ENCODE data around the gene DECR2. TPM values are rescaled to one million over a fixed set of nuclear protein-coding genes. Genes with fewer than 3 reads are reported as not detected.

DECR2 gene
- total RNA-seq, 4 donors from 2014 or later, result 10.6 to 106 (median 31.9) TPM

DNA sequence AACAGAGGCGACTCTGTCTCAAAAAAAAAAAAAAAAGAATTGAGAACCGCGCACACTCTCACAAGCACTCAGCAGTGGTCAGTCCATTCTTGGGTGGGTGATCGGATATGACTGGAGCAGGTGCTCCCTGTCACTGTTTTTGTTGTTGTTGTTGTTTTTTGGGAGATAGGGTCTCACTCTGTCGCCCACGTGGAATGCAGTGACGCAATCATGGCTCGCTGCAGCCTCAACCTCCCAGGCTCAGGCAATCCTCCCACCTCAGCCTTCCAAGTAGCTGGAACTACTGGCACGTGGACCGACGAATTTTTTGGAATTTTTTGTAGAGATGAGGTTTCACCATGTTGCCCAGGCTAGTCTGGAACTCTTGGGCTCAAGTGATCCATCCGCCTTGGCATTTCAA, 53.8 kb downstream of the DECR2 start:
- Histone ChIP-seq H3K4me3 (no peak overlapping the region), H3K27me3 (no peaks in the 10 kb centered on the region), H3K4me1 (peaks cover 3% of the 10 kb centered on the region in 2 donors), H3K9me3 (no peaks in the 10 kb centered on the region), H3K36me3 (no peaks in the 10 kb centered on the region), H3K27ac (no peak overlapping the region)
- no peak for TF ChIP-seq POLR2A (IDR thresholded peaks at IDR 0.05)
- TF ChIP-seq, protein P1, sequence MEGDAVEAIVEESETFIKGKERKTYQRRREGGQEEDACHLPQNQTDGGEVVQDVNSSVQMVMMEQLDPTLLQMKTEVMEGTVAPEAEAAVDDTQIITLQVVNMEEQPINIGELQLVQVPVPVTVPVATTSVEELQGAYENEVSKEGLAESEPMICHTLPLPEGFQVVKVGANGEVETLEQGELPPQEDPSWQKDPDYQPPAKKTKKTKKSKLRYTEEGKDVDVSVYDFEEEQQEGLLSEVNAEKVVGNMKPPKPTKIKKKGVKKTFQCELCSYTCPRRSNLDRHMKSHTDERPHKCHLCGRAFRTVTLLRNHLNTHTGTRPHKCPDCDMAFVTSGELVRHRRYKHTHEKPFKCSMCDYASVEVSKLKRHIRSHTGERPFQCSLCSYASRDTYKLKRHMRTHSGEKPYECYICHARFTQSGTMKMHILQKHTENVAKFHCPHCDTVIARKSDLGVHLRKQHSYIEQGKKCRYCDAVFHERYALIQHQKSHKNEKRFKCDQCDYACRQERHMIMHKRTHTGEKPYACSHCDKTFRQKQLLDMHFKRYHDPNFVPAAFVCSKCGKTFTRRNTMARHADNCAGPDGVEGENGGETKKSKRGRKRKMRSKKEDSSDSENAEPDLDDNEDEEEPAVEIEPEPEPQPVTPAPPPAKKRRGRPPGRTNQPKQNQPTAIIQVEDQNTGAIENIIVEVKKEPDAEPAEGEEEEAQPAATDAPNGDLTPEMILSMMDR (IDR thresholded peaks at IDR 0.05), result no peak
- intact Hi-C loops (cut with DNase I; ENCODE audit: low total_unique reads), result no loop called here
- DNase-seq, result no peak

DNA sequence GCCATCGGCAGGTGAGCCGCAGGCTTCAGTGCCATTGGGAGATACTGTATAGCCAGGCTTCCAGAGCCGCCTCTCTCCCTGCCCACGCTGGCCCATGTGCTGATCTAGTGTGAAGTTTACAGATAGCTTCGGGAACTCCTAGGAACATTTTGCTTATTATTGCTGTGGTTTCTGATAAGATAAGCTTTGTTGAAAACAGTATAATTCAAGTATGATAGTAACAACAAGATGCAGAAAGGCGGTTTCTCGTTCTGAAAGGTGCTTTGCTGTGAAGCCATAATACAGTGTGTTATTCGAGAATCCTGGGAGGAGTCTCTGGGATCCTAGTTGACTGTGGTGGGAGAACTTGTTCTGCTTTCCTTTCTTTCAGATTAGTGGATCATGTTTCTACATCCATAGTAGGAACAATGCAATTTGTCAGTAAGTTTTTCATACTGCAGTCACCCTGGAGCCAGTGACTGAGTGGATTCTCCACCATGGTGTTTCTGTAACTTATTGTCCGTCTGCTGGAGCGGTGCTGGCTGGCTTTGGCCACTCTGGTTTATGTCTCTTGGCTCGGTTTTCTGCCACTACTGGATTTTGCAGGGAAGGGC, 55.3 kb downstream of the DECR2 start:
- Histone ChIP-seq H3K4me3 (no peak overlapping the region), H3K36me3 (no peaks in the 10 kb centered on the region), H3K9me3 (no peaks in the 10 kb centered on the region), H3K27ac (peak overlapping the region; percentile 10 to 56), H3K27me3 (no peaks in the 10 kb centered on the region), H3K4me1 (peaks cover 3% of the 10 kb centered on the region in 2 donors)
- peak in 1 of 2 donors; percentile 39 for DNase-seq
- TF ChIP-seq POLR2A (IDR thresholded peaks at IDR 0.05), result no peak
- TF ChIP-seq, protein P1 (IDR thresholded peaks at IDR 0.05), result no peak
- intact Hi-C loops (cut with DNase I; ENCODE audit: low total_unique reads), result no loop called here

GRCh38 chr16:457732-458400, 56.2 kb downstream of the DECR2 start:
- Histone ChIP-seq H3K9me3 (no peaks in the 10 kb centered on the region), H3K4me1 (peaks cover 3% of the 10 kb centered on the region in 2 donors), H3K36me3 (no peaks in the 10 kb centered on the region), H3K4me3 (no peak overlapping the region), H3K27me3 (no peaks in the 10 kb centered on the region), H3K27ac (peak overlapping the region; percentile 45 to 56)
- no peak for TF ChIP-seq POLR2A (IDR thresholded peaks at IDR 0.05)
- TF ChIP-seq, protein P1 (IDR thresholded peaks at IDR 0.05), result no peak
- intact Hi-C loops (cut with DNase I; ENCODE audit: low total_unique reads), result no loop called here
- no peak for DNase-seq

- H3K36me3 ChIP-seq, result no peaks in the 10 kb centered on the region
- TF ChIP-seq, protein P1 (IDR thresholded peaks at IDR 0.05), result no peak
- no peak for TF ChIP-seq POLR2A (IDR thresholded peaks at IDR 0.05)
- H3K27ac ChIP-seq, result no peak overlapping the region
- peaks cover 3% of the 10 kb centered on the region in 2 donors for H3K4me1 ChIP-seq
- H3K4me3 ChIP-seq, result no peak overlapping the region
- intact Hi-C loops (cut with DNase I; ENCODE audit: low total_unique reads), result no loop called here
- no peaks in the 10 kb centered on the region for H3K9me3 ChIP-seq
- no peak for DNase-seq
- no peaks in the 10 kb centered on the region for H3K27me3 ChIP-seq
Observed at GRCh38 chr16:459761-460160, 58.1 kb downstream of the DECR2 start.

DNA sequence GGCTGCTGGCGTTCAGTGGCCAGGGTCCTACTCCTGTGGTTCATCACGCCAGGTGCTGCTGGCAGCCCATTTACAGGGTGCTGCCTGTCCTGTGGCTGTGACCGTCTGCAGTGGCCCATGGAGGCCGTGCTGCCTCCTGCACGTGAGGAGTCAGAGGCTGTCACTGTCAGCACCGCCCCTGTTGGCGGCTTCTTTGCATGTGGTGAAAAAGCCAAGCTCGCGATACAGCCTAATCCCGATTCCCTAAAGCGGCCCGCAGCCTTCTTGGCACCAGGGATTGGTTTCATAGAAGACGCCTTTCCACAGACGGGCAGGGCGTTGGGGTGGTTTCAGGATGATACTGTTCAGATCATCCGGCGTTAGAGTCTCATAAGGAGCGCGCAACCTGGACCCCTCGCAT, 59.1 kb downstream of the DECR2 start:
- peaks cover 3% of the 10 kb centered on the region in 2 donors for H3K4me1 ChIP-seq
- DNase-seq, result no peak
- H3K27ac ChIP-seq, result no peak overlapping the region
- intact Hi-C loops (cut with DNase I; ENCODE audit: low total_unique reads), result no loop called here
- H3K27me3 ChIP-seq, result no peaks in the 10 kb centered on the region
- TF ChIP-seq, protein P1 (IDR thresholded peaks at IDR 0.05), result no peak
- no peak for TF ChIP-seq POLR2A (IDR thresholded peaks at IDR 0.05)
- H3K4me3 ChIP-seq, result no peak overlapping the region
- no peaks in the 10 kb centered on the region for H3K9me3 ChIP-seq
- no peaks in the 10 kb centered on the region for H3K36me3 ChIP-seq

Data from uterus (tissue), 4 donors.